Measurements from ENCODE around the gene RAB30. TPM values are rescaled to one million over a fixed set of nuclear protein-coding genes. Genes with fewer than 3 reads are reported as not detected.

Gene RAB30
- total and polyA plus RNA-seq, 9 of the 15 experiments (the other 6 are each of a cell fraction or from before 2014, with no cell fraction given) = 0.29 to 1.3 (median 1.0) TPM

DNA sequence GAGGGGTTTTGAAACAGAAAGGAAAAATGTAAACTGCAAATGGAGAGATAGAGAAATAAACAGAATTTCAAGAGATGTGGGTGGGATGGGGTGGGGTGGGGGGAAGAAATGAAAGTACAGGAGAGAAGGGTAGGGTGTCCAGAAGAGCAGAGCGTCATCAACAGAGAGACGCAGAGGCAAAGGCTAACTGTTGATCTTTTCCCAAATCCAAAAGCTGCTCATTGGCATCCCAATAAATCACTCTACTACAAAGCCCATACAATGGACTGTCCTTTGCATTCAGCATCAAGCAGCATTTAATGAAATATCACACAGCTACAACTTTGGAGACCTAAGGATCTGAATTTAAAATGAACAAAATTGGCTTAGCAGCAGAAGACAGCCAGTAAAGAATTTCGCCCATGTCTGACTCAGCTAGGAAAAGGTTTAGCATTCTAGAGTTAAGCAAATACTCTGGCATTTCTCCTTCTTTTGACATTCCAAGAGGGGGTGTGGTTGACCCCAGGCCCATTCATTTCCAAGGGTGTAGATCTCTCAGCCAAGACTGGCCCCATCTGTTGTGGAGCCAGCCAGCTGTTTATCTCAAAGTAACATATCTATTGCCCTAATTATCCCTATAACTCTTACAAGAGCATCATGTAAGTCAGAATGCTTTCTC lies 1.5 kb downstream of the RAB30 start:
- peaks cover 21% of the 10 kb centered on the region; the same call in 2 of the 3 replicates for H3K36me3 ChIP-seq (ENCODE audit: control insufficient read depth, insufficient read depth, low read length)
- peak in 3 of 4 experiments; percentile 23 to 35 (median 23) for DNase-seq (ENCODE audit: extremely low read depth in 1 of 4, low spot score in 3 of 4)
- H3K9me3 ChIP-seq (replicated peaks; ENCODE audit: control insufficient read depth, insufficient read depth, low read depth, low read length) = no peaks in the 10 kb centered on the region
- peak overlapping the region; percentile 88; the same call in 1 of the 2 replicates for H3K4me2 ChIP-seq (ENCODE audit: insufficient read depth, low read length)
- no peak overlapping the region for H2AFZ ChIP-seq (ENCODE audit: low read depth, low read length)
- no peak overlapping the region for H3K4me3 ChIP-seq
- H3K9me1 ChIP-seq (ENCODE audit: control insufficient read depth, insufficient read depth, low read length) = no peaks in the 10 kb centered on the region
- H4K20me1 ChIP-seq (replicated peaks; ENCODE audit: control insufficient read depth, insufficient read depth, low read length) = no peaks in the 10 kb centered on the region
- intact Hi-C loops (cut with micrococcal nuclease) (loop anchor here (2.0 to 5.0 kb wide), 2 partner anchors 63 to 87 kb away; partner anchors contain the start of gene PCF11), in situ Hi-C loops (cut with MboI) (no loop called here)
- no peak for ATAC-seq
- POLR2A ChIA-PET = interaction anchor here (0.7 kb wide), 1 partner anchor 104 kb away, joined by 4 read pairs; no protein-coding TSS in a partner anchor
- CTCF ChIA-PET (ENCODE audit: low intra/inter-chr PET ratio) = no interaction called here
- 14% methylated on average over 3 of the region's 3 CpGs for WGBS (ENCODE audit: insufficient coverage, low coverage, missing lambda C conversion rate)
- H3K27ac ChIP-seq (ENCODE audit: extremely low read depth, low read depth, low read length) = no peak overlapping the region
- H3K79me2 ChIP-seq (ENCODE audit: control insufficient read depth, insufficient read depth, low read length) = peaks cover 31% of the 10 kb centered on the region
- no peak for FAIRE-seq
- no peak overlapping the region for H3K9ac ChIP-seq (ENCODE audit: insufficient read depth in 1 of 2, low read depth in 2 of 2, low read length in 2 of 2)
- peaks cover 12% of the 10 kb centered on the region in 2 experiments; a peak in 2 of 5 replicates for H3K4me1 ChIP-seq (replicated peaks in 1 of 2; ENCODE audit: control insufficient read depth in 2 of 2, insufficient read depth in 2 of 2, low read length in 2 of 2)
- no peaks in the 10 kb centered on the region for H3K27me3 ChIP-seq (ENCODE audit: control insufficient read depth in 2 of 2, insufficient read depth in 2 of 2, low read length in 2 of 2)
- no TSS peak for BruUV-seq (replicated peaks)
- TF ChIP-seq, protein P1, sequence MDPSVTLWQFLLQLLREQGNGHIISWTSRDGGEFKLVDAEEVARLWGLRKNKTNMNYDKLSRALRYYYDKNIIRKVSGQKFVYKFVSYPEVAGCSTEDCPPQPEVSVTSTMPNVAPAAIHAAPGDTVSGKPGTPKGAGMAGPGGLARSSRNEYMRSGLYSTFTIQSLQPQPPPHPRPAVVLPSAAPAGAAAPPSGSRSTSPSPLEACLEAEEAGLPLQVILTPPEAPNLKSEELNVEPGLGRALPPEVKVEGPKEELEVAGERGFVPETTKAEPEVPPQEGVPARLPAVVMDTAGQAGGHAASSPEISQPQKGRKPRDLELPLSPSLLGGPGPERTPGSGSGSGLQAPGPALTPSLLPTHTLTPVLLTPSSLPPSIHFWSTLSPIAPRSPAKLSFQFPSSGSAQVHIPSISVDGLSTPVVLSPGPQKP (CRISPR knock-in tag; IDR thresholded peaks at IDR 0.05) = no peak
- TF ChIP-seq GABPB2 (CRISPR knock-in tag; conservative IDR thresholded peaks at IDR 0.05) (no peak), HIVEP1 (CRISPR knock-in tag; IDR thresholded peaks at IDR 0.05) (no peak), NCOR1 (IDR thresholded peaks at IDR 0.05) (0 out of 2 replicates have a peak, but pooled peaks have one; percentile 13), HDAC1 (IDR thresholded peaks at IDR 0.05) (no peak), ZNF212 (CRISPR knock-in tag; IDR thresholded peaks at IDR 0.05) (no peak), DNMT1 (IDR thresholded peaks at IDR 0.05) (no peak), ZNF133 (CRISPR knock-in tag; IDR thresholded peaks at IDR 0.05) (no peak), CBFA2T2 (conservative IDR thresholded peaks at IDR 0.05) (peak; percentile 36; the same call in 1 of the 2 replicates), TAL1 (IDR thresholded peaks at IDR 0.05) (peak; percentile 36), ZNF316 (IDR thresholded peaks at IDR 0.05) (no peak), CCAR2 (IDR thresholded peaks at IDR 0.05; ENCODE audit: low read depth, low read length) (no peak)
- TF ChIP-seq, protein P2, sequence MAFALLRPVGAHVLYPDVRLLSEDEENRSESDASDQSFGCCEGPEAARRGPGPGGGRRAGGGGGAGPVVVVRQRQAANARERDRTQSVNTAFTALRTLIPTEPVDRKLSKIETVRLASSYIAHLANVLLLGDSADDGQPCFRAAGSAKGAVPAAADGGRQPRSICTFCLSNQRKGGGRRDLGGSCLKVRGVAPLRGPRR (CRISPR knock-in tag; IDR thresholded peaks at IDR 0.05) = no peak
- TF ChIP-seq, protein P3, sequence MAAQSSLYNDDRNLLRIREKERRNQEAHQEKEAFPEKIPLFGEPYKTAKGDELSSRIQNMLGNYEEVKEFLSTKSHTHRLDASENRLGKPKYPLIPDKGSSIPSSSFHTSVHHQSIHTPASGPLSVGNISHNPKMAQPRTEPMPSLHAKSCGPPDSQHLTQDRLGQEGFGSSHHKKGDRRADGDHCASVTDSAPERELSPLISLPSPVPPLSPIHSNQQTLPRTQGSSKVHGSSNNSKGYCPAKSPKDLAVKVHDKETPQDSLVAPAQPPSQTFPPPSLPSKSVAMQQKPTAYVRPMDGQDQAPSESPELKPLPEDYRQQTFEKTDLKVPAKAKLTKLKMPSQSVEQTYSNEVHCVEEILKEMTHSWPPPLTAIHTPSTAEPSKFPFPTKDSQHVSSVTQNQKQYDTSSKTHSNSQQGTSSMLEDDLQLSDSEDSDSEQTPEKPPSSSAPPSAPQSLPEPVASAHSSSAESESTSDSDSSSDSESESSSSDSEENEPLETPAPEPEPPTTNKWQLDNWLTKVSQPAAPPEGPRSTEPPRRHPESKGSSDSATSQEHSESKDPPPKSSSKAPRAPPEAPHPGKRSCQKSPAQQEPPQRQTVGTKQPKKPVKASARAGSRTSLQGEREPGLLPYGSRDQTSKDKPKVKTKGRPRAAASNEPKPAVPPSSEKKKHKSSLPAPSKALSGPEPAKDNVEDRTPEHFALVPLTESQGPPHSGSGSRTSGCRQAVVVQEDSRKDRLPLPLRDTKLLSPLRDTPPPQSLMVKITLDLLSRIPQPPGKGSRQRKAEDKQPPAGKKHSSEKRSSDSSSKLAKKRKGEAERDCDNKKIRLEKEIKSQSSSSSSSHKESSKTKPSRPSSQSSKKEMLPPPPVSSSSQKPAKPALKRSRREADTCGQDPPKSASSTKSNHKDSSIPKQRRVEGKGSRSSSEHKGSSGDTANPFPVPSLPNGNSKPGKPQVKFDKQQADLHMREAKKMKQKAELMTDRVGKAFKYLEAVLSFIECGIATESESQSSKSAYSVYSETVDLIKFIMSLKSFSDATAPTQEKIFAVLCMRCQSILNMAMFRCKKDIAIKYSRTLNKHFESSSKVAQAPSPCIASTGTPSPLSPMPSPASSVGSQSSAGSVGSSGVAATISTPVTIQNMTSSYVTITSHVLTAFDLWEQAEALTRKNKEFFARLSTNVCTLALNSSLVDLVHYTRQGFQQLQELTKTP (IDR thresholded peaks at IDR 0.05; ENCODE audit: low read depth in 1 of 2, partially characterized antibody in 2 of 2) = no peak
- TF ChIP-seq, protein P4, sequence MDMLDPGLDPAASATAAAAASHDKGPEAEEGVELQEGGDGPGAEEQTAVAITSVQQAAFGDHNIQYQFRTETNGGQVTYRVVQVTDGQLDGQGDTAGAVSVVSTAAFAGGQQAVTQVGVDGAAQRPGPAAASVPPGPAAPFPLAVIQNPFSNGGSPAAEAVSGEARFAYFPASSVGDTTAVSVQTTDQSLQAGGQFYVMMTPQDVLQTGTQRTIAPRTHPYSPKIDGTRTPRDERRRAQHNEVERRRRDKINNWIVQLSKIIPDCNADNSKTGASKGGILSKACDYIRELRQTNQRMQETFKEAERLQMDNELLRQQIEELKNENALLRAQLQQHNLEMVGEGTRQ (CRISPR knock-in tag; IDR thresholded peaks at IDR 0.05) = no peak
